Sigmoid colon (tissue), 4 donors: ENCODE measurements around the gene BLOC1S3.

ENCODE experiments used
- CTCF ChIP-seq, 4 experiments: fragments of 450-650 bp in 3 of 4; fragments of 200-600 bp in 1 of 4; IDR thresholded peaks; one replicate each; pipeline ENCODE4 v1.5.1; 2016 to 2019; ENCODE audit warnings: antibody characterized with exemption in 4 of 4, mild to moderate bottlenecking in 3 of 4, moderate library complexity in 2 of 4
- EP300 ChIP-seq, 4 donors: sonication (generic); formaldehyde crosslinking; IDR thresholded peaks; one replicate each; pipeline ENCODE4 v1.6.1; 2017; ENCODE audit warnings: antibody characterized with exemption in 4 of 4

GRCh38 chr19:45180936-45181335 lies 2.4 kb downstream of the BLOC1S3 start:
- TF ChIP-seq CTCF (IDR thresholded peaks at IDR 0.05) = no peak
- TF ChIP-seq EP300 (IDR thresholded peaks at IDR 0.05) = no peak
